D721Med (cell line): ENCODE data around the gene PPFIA4.

Experiments
- DNase-seq: peaks from one replicate; pipeline ENCODE4 v3.0.0; 2011; ENCODE audit warnings: low spot score; ENCODE audit not compliant: insufficient read length
- FAIRE-seq: peaks from 2 replicates; lab custom pipeline; 2011; peaks lifted over from hg19 to GRCh38; lab: Jason Lieb, UNC
- TF ChIP-seq, protein P1 (sequence below): IDR thresholded peaks from 2 replicates; pipeline ENCODE4 v1.5.1; 2012; ENCODE audit warnings: mild to moderate bottlenecking, control low read depth; ENCODE audit not compliant: insufficient read depth; ENCODE audit errors: missing control alignments

Gene PPFIA4

DNA sequence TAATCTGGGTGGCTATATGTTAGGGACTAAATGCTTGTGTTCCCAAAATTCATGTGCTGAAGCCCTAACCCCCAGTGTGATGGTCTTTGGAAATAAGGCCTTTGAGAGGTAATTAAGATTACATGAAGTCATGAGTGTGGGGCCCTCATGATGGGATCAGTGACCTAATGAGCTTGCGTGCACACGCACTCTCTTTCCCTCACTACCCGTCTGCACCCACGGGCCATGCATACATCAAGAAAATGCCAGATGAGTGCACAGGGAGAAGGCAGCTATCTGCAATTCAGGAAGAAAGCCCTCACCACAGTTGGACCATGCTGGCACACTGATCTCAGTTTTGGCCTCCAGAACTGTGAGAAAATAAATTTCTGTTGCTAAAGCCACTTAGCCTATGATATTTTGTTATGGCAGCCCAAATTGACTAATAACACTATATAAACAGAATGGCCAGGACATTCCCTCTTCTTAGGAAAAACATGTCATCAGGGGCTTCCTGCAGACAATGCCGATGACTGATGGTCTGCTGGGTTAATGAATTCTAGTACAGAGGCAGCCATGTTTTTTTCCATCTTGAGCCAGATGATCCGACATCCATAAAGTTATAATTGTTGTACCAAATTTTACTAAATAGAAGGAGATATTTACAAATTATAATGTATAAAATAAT, 77.7 kb downstream of the PPFIA4 start:
- no peak for DNase-seq
- TF ChIP-seq, protein P1, sequence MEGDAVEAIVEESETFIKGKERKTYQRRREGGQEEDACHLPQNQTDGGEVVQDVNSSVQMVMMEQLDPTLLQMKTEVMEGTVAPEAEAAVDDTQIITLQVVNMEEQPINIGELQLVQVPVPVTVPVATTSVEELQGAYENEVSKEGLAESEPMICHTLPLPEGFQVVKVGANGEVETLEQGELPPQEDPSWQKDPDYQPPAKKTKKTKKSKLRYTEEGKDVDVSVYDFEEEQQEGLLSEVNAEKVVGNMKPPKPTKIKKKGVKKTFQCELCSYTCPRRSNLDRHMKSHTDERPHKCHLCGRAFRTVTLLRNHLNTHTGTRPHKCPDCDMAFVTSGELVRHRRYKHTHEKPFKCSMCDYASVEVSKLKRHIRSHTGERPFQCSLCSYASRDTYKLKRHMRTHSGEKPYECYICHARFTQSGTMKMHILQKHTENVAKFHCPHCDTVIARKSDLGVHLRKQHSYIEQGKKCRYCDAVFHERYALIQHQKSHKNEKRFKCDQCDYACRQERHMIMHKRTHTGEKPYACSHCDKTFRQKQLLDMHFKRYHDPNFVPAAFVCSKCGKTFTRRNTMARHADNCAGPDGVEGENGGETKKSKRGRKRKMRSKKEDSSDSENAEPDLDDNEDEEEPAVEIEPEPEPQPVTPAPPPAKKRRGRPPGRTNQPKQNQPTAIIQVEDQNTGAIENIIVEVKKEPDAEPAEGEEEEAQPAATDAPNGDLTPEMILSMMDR, result no peak
- no peak for FAIRE-seq

- FAIRE-seq, result no peak
- DNase-seq, result no peak
- TF ChIP-seq, protein P1, result no peak
These were observed 78.6 kb downstream of the PPFIA4 start for GRCh38 chr1:203104789-203105390.

- TF ChIP-seq, protein P1, result no peak
- FAIRE-seq (no peak), DNase-seq (no peak)
These were observed 86.2 kb downstream of the PPFIA4 start for GRCh38 chr1:203112475-203112874.

DNA sequence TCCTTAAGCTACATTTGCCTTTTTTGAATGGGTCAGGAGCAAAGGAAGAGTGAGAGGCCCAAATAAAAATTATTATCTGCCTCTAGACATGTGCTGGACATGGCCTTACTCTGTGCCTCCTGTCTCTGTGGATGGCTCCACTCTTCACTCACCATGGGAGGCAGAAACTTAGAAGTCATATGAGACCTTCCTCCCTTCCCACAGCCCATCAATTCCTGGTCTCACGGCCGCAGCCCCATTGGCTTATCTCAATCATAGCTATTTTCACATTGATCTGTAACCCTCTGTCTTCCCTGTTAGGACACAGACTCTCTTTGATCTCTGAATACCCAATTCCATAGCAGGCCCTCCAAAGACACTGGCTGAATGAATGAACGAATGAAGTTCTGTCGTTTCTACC, 87.0 kb downstream of the PPFIA4 start:
- FAIRE-seq (no peak), DNase-seq (no peak)
- TF ChIP-seq, protein P1, result no peak

DNA sequence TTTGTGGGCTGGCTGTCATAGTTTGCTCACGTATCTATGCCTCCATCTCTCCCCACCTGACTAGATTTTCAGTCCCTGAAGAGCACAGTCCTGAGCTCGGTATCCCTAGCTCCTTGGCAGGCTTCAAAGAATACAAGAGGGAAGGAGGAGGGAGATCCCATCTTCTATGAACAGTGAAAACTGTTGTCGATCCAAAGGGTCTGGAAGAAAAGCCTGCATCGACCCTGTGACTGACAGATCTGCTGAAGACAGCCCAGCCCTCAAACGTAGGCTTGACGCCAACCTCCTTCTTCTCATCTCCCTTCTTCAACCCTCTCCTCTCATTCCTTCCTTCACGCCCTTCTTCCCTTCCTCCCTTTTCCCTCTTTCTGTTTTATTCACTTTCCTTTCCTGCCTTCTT, 87.9 kb downstream of the PPFIA4 start:
- FAIRE-seq (no peak), DNase-seq (no peak)
- TF ChIP-seq, protein P1, result no peak

DNA sequence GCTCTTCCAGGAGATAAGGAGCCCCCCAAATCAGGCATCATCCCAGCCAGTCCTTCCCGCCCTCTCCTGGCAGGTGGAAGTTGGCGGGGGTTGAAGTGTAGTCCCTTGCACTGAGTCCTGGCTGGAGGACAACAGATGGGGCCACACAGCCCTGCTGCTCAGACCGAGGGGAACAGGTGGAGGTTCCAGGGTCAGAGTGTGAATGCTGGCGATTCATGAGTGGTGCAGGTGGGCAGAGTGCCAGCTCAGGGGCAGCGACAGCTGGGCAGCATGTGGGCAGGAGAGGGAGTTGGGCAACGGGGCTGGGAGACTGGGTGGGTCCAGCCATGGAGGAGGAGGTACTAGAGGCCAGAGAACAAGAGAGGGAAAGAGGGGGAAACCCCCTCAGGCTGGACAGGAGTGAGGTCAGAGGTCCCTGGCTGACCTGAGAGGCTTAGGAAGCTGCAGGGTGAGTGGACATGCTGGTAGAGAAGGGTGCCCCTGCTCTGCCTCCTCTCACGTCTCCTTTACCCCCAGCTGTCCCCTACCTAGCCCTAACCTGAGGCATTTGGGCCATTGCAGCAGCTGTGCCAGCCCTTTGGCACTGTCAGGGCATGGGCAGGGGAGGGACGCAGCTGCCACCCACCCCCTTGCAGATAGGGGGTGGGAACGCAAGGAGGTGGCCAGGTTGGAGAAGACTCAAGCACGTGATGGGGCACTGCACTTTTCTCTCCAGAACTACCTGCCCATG, 90.0 kb downstream of the PPFIA4 start:
- DNase-seq (no peak), FAIRE-seq (no peak)
- TF ChIP-seq, protein P1, result no peak
